ENCODE results near the gene COG1. TPM values are rescaled to one million over a fixed set of nuclear protein-coding genes. Genes with fewer than 3 reads are reported as not detected.
A peak's percentile ranks its signal among the peaks of the same experiment; 100 is the strongest.

Gene COG1
- total RNA-seq, 4 donors from 2014 or later = 48.3 to 83.3 (median 62.9) TPM

DNA sequence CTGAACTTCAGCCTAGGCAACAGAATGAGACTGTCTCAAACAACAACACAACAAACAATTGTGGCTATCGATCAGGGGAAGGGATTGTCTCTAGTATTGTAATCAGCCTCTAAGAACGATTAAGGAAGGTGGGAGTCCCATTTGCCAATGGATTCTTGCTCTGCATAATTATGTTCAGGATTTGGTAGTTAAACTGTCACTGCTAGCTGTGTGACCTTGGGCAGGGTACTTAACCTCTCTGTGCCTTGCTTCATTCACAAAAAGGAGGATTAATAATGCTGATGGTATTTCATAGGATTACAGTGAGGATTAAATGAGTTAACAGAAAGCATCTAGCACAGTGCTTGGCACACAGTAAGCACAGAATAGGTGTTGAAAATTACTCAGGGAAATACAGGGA lies 34.7 kb upstream of the COG1 start:
- peaks cover 0 to 4% of the 10 kb centered on the region in 2 donors for H3K27me3 ChIP-seq
- DNase-seq = no peak
- no peaks in the 10 kb centered on the region for H3K9me3 ChIP-seq

DNA sequence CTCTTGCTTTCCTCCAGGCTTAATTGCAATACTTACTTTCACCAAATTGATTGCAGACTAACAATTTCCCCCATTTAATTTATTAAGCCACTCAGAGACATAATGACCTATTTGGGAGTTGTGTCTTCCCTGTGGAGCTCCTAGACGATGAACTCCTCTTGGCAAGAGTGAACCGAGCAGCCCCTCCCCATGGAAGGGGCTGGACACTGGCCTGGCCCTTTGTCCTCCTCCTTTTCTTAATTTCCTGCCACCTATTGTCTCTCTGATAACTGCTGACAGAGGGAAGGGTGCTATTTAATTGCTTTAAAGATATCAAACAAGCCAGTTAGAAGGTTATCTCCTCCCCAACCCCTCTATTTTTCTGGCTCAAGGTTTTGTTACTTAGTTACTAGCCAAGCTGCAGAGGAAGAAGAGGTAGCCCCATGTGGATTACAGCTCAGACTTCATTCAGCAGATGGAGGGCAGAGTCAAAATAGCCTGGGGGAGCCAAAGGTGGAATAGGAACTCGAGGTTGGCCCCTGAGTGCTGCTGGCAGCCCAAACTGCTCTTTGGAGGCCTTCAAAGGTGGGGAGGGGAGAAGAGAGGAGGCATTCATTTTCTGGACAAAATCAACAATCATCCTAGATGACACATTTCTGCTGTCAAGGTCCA lies 31.8 kb upstream of the COG1 start:
- H3K36me3 ChIP-seq = no peaks in the 10 kb centered on the region
- TF ChIP-seq, protein P1, sequence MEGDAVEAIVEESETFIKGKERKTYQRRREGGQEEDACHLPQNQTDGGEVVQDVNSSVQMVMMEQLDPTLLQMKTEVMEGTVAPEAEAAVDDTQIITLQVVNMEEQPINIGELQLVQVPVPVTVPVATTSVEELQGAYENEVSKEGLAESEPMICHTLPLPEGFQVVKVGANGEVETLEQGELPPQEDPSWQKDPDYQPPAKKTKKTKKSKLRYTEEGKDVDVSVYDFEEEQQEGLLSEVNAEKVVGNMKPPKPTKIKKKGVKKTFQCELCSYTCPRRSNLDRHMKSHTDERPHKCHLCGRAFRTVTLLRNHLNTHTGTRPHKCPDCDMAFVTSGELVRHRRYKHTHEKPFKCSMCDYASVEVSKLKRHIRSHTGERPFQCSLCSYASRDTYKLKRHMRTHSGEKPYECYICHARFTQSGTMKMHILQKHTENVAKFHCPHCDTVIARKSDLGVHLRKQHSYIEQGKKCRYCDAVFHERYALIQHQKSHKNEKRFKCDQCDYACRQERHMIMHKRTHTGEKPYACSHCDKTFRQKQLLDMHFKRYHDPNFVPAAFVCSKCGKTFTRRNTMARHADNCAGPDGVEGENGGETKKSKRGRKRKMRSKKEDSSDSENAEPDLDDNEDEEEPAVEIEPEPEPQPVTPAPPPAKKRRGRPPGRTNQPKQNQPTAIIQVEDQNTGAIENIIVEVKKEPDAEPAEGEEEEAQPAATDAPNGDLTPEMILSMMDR (IDR thresholded peaks at IDR 0.05) = no peak
- no peak for TF ChIP-seq POLR2A (IDR thresholded peaks at IDR 0.05)
- H3K27me3 ChIP-seq = peaks cover 0 to 19% of the 10 kb centered on the region in 2 donors
- no peaks in the 10 kb centered on the region for H3K9me3 ChIP-seq
- no peak for DNase-seq
- H3K4me3 ChIP-seq = no peak overlapping the region
- H3K27ac ChIP-seq = no peak overlapping the region
- H3K4me1 ChIP-seq = peaks cover 0 to 21% (median 5%) of the 10 kb centered on the region in 4 donors

More for the DNA sequence above, 34.7 kb upstream of the COG1 start:
- no peaks in the 10 kb centered on the region for H3K4me1 ChIP-seq
- no peak overlapping the region for H3K27ac ChIP-seq
- H3K36me3 ChIP-seq = no peaks in the 10 kb centered on the region
- TF ChIP-seq, protein P1 (IDR thresholded peaks at IDR 0.05) = no peak
- TF ChIP-seq POLR2A (IDR thresholded peaks at IDR 0.05) = no peak
- H3K4me3 ChIP-seq = no peak overlapping the region

- Histone ChIP-seq H3K27me3 (peaks cover 0 to 19% of the 10 kb centered on the region in 2 donors), H3K9me3 (no peaks in the 10 kb centered on the region), H3K4me1 (peaks cover 0 to 33% (median 5%) of the 10 kb centered on the region in 4 donors), H3K36me3 (no peaks in the 10 kb centered on the region), H3K27ac (no peak overlapping the region), H3K4me3 (no peak overlapping the region)
- TF ChIP-seq, protein P1 (IDR thresholded peaks at IDR 0.05) = no peak
- TF ChIP-seq POLR2A (IDR thresholded peaks at IDR 0.05) = no peak
- DNase-seq = no peak
These were observed 29.8 kb upstream of the COG1 start for GRCh38 chr17:73163043-73163442.

GRCh38 chr17:73165616-73166404 lies 27.0 kb upstream of the COG1 start:
- H3K4me1 ChIP-seq = peaks cover 0 to 33% (median 5%) of the 10 kb centered on the region in 4 donors
- H3K9me3 ChIP-seq = no peaks in the 10 kb centered on the region
- H3K27ac ChIP-seq = no peak overlapping the region
- H3K36me3 ChIP-seq = no peaks in the 10 kb centered on the region
- peak overlapping the region in 3 of 4 donors; percentile 12 to 47 (median 44) for H3K4me3 ChIP-seq
- DNase-seq = no peak
- TF ChIP-seq POLR2A (IDR thresholded peaks at IDR 0.05) = no peak
- TF ChIP-seq, protein P1 (IDR thresholded peaks at IDR 0.05) = no peak
- H3K27me3 ChIP-seq = peaks cover 0 to 19% of the 10 kb centered on the region in 2 donors

DNA sequence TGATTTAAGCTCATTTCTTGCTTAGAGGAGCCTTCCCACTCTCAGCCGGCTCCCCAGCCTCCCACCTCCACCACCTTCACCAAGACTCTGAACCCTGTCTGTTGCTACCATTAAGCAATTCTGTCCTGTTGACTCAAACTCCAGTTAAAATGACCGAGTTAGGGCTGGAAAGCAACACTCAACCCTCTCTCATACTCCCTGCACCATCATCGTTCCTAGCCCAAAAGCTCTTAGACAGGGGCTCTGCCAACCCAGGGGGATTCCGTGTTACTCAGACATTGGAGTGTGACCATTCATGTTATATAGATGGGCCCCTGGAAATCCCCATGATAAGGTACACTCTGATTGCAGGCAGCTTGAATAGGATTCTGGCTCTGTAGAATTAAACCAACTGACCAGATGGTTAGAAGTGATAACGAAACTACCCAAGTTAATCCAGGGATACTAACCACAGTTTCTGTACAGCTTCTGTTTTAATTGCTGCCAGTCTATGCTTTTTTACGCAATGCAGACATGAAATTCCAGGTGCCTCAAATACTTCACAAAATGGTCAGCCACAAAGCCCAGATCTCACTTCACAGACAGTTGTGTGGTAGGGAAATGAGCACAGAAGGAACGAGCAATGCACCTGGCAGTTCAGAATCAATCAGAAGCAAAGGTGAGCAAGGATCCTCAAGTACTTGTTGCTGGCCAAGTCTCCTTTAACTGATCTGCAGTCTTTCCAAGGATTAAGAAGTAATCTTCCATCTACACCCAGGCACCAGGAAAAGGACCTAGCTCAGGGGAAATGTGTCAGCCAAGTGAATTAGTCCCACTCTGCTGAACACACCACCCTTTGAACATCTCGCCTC lies 25.9 kb upstream of the COG1 start:
- Histone ChIP-seq H3K27me3 (peaks cover 0 to 19% of the 10 kb centered on the region in 2 donors), H3K36me3 (no peaks in the 10 kb centered on the region), H3K27ac (no peak overlapping the region), H3K4me3 (peak overlapping the region in 2 of 4 donors; percentile 44 to 47), H3K4me1 (peaks cover 0 to 33% (median 5%) of the 10 kb centered on the region in 4 donors), H3K9me3 (no peaks in the 10 kb centered on the region)
- no peak for DNase-seq
- TF ChIP-seq, protein P1 (IDR thresholded peaks at IDR 0.05) = no peak
- no peak for TF ChIP-seq POLR2A (IDR thresholded peaks at IDR 0.05)
